Ectodermal cell (in vitro differentiated cells): ENCODE results near the gene CIDEA.

Source experiments
- H3K27ac ChIP-seq: 2 replicates; pipeline ENCODE4 v1.7.0; 2013; ENCODE audit warnings: mild to moderate bottlenecking, low read depth, low read length; ENCODE audit not compliant: insufficient read depth, poor library complexity, severe bottlenecking
- H3K27me3 ChIP-seq: 2 replicates; pipeline ENCODE4 v1.7.0; 2013; ENCODE audit warnings: mild to moderate bottlenecking, low read length; ENCODE audit not compliant: insufficient read depth, control insufficient read depth, poor library complexity, severe bottlenecking
- H3K36me3 ChIP-seq: one replicate; pipeline ENCODE4 v1.7.0; 2013; ENCODE audit warnings: low read length; ENCODE audit not compliant: control insufficient read depth, insufficient read depth
- H3K4me1 ChIP-seq: one replicate; pipeline ENCODE4 v1.7.0; 2013; ENCODE audit warnings: low read length; ENCODE audit not compliant: control insufficient read depth, insufficient read depth
- H3K4me3 ChIP-seq: 2 replicates; pipeline ENCODE4 v1.7.0; 2013; ENCODE audit warnings: low read depth, low read length, control low read depth; ENCODE audit not compliant: insufficient read depth
- H3K9me3 ChIP-seq: 2 replicates; pipeline ENCODE4 v1.7.0; 2013; ENCODE audit warnings: mild to moderate bottlenecking, low read length, moderate library complexity; ENCODE audit not compliant: control insufficient read depth
- WGBS, 2 experiments: methylation state at CpG; one replicate each; pipeline ENCODE4 v1.1.7; 2013; ENCODE audit warnings: missing lambda C conversion rate in 2 of 2; 5-methylcytosine and 5-hydroxymethylcytosine counted together

The CIDEA gene

DNA sequence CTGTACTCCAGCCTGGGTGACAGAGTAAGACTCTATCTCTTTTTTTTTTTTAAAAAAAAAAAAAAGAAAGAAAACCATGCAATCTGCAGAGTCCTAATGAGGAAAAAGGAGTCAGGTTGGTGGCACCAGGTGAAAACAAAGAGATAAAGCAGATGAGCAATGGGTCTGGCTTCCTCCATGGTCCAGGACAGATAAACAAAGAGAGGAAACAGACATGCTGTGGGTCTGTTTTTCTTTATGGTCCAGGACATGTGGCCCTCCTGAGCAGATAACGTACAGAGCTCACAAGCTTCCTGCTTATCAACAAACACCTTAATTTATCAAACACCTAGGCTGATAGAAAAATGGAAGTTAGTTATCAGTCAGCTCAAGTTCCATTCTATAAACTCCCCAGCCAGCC lies 29.5 kb downstream of the CIDEA start:
- Histone ChIP-seq H3K4me1 (peaks cover 37% of the 10 kb centered on the region), H3K9me3 (no peaks in the 10 kb centered on the region), H3K27ac (no peak overlapping the region), H3K27me3 (peaks cover 24% of the 10 kb centered on the region), H3K4me3 (no peak overlapping the region), H3K36me3 (no peaks in the 10 kb centered on the region)
- 83 to 100% methylated on average over 1 of the region's 1 CpG for WGBS, 2 experiments

DNA sequence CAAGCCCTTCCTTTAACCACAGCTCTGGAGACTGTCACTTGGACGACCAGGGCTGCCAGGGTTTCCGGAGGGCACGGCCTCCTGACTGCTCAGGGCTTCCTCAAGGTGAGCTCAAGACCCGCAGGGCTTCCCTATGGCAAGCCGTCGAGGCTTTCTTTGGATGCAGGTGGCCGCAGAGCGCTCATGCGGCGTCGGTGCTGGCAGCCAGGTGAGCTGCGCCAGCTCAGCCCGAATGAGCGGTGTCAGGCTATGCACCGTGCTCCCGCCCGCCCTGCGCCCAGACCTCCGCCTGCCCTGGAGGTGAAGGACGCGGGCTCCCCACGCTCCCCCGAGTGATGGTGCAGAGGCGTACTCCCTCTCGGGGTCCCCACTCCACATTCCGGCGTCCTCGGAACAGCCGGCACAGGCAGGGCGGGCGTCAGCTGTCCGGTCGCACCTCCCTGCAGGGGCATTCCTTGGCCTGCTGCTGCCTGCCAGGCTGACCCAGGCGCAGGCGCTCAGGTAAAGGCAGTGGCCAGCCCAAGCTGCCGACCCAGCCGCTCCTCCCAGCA lies 33.0 kb downstream of the CIDEA start:
- Histone ChIP-seq H3K4me1 (peaks cover 14% of the 10 kb centered on the region), H3K4me3 (peak overlapping the region; percentile 45), H3K27me3 (peaks cover 38% of the 10 kb centered on the region), H3K27ac (no peak overlapping the region), H3K9me3 (no peaks in the 10 kb centered on the region), H3K36me3 (no peaks in the 10 kb centered on the region)
- WGBS, 2 experiments = 37 to 45% methylated on average over 37 of the region's 37 CpGs

DNA sequence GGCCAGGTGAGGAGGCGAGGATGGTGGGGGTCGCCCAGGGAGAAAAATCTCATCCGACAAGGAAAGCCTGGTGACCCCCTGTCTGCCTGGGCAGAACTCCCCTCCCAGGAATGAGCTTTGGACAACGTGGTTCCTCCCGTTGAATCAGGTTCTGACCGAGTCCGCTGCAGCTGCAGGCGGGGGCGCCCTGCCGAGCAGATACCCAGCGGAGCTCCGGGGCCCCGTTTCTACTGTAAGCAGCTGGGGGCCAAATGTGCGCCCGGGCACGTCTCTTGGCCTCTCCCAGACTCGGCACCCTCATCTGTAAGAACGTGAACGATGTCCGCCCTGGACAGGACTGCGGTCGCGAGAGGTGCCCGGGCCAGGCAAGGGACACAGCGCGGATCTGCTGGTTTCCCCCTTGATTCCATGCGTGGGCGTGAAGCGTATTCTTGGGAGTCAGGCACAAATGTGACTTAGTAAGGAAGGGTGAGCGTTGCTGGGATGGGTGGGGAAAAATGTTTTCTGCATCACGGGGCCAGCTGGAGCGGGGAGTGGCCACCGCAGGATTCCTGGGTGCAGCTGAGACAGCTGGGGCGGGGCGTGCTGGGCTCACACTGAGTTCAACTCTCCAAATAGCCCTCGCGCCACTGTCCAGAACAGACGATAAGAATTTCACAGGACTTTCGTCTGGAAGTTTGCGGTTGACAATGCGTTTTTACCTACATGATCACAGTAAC lies 33.7 kb downstream of the CIDEA start:
- H3K27ac ChIP-seq = no peak overlapping the region
- peak overlapping the region; percentile 45 for H3K4me3 ChIP-seq
- H3K9me3 ChIP-seq = no peaks in the 10 kb centered on the region
- peaks cover 9% of the 10 kb centered on the region for H3K4me1 ChIP-seq
- 1% methylated on average over 41 of the region's 41 CpGs for WGBS, 2 experiments
- peaks cover 38% of the 10 kb centered on the region for H3K27me3 ChIP-seq
- no peaks in the 10 kb centered on the region for H3K36me3 ChIP-seq

DNA sequence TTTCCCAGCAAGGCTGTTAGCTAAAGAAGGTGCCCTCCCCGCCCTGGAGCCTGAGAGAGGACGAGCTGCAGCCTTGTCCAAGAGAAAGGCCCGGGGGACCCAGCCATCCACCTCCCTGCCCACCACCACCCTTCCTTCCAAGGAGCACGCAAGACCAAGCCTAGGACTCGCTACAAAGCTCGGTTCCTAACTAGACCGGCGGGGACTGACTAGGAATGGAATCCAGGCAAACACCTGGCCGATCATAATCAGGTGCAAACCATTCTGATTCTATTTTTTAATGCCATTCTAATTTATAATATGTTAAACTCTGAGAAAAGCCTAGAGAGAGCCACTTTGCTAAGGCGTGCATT lies 34.2 kb downstream of the CIDEA start:
- no peaks in the 10 kb centered on the region for H3K9me3 ChIP-seq
- 1 to 3% methylated on average over 10 of the region's 10 CpGs for WGBS, 2 experiments
- H3K27me3 ChIP-seq = peaks cover 38% of the 10 kb centered on the region
- H3K4me1 ChIP-seq = peaks cover 7% of the 10 kb centered on the region
- peak overlapping the region; percentile 45 for H3K4me3 ChIP-seq
- no peak overlapping the region for H3K27ac ChIP-seq
- no peaks in the 10 kb centered on the region for H3K36me3 ChIP-seq

DNA sequence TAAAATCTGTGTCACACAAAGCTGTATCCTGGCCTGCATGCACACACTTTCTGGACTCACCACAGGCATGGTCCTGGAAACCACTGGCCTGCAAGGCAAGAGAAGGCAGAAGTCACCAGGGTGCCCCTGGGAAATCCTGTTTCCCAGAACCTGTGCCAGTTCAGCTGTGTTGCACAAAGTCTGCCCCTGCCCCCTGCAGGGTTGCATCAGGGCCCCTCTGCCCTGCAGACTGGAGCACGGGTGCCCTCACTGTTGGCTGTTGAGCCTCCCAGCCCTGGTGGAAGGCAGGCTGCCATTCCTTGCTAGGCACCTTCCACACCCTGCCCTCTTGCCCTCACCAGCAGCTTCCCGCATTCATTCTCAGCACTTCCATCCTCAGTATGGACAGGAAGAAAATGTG lies 35.9 kb downstream of the CIDEA start:
- H3K4me1 ChIP-seq = peaks cover 7% of the 10 kb centered on the region
- 94 to 98% methylated on average over 2 of the region's 2 CpGs for WGBS, 2 experiments
- peaks cover 38% of the 10 kb centered on the region for H3K27me3 ChIP-seq
- H3K9me3 ChIP-seq = no peaks in the 10 kb centered on the region
- no peaks in the 10 kb centered on the region for H3K36me3 ChIP-seq
- no peak overlapping the region for H3K27ac ChIP-seq
- H3K4me3 ChIP-seq = no peak overlapping the region

DNA sequence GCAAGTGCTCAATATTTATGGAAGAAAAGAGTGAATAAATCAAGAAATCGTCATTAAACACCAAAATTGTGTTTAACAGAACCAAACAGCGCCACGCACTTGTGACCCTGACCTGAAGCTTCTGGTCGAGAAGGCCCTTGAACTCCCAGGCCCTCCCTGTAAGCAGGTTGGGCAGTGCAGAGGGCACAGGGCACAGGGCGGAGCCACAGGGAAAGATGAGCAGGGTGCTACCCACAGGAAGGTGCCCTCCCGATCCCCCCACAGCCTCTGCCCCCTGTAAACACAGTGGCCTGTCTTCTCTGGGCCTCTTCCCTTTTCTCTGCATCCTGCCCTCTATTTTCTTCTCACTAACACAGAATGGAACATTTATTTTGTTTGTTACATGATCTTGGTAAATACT lies 37.0 kb downstream of the CIDEA start:
- Histone ChIP-seq H3K4me3 (no peak overlapping the region), H3K9me3 (no peaks in the 10 kb centered on the region), H3K27ac (no peak overlapping the region), H3K36me3 (no peaks in the 10 kb centered on the region), H3K27me3 (peaks cover 38% of the 10 kb centered on the region), H3K4me1 (peaks cover 7% of the 10 kb centered on the region)
- WGBS, 2 experiments = 89 to 92% methylated on average over 6 of the region's 6 CpGs

DNA sequence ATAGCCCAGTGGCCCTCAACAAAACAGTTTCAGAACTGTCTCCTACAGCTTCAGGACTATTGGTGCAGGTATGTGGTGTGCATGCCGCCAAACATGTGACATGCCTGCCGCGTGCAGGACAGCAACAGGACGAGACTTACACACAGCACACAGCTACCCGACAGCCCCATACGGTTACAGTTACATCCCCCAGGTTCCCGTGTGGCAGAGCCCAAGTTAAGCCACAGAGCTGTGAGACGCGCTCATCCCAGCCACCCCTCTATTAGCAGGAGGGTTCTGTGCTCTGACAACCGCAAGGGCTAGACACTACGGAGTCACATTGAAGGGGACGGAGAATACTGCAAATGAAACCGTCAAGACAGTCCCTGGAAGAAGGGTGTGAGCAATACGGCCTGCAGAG lies 37.5 kb downstream of the CIDEA start:
- Histone ChIP-seq H3K9me3 (no peaks in the 10 kb centered on the region), H3K4me3 (no peak overlapping the region), H3K4me1 (peaks cover 7% of the 10 kb centered on the region), H3K27me3 (peaks cover 34% of the 10 kb centered on the region), H3K27ac (no peak overlapping the region), H3K36me3 (no peaks in the 10 kb centered on the region)
- WGBS, 2 experiments = 91% methylated on average over 14 of the region's 14 CpGs

DNA sequence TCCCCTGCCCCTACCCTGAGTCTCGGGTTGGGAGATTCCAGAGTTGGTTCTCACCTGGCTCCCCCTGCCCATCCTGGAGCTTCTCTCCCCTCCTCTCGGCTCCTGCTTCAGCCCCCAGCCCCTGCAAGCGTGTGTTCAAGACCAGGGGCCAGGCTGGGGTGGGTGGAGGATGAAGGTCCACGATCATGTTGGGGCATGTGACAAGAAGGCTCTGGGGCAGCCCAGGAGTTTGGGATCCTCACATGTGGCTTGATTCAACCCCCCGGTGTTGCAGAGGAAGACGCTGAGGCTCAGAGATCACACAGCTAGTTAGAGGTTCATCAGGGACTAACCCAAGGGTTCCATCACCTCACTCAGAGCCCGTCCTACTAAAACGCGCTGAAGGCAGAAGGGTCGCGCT lies 39.7 kb downstream of the CIDEA start:
- Histone ChIP-seq H3K27ac (no peak overlapping the region), H3K9me3 (no peaks in the 10 kb centered on the region), H3K27me3 (peaks cover 12% of the 10 kb centered on the region), H3K4me3 (no peak overlapping the region), H3K36me3 (no peaks in the 10 kb centered on the region), H3K4me1 (peaks cover 1% of the 10 kb centered on the region)
- WGBS, 2 experiments = 80 to 83% methylated on average over 11 of the region's 11 CpGs

DNA sequence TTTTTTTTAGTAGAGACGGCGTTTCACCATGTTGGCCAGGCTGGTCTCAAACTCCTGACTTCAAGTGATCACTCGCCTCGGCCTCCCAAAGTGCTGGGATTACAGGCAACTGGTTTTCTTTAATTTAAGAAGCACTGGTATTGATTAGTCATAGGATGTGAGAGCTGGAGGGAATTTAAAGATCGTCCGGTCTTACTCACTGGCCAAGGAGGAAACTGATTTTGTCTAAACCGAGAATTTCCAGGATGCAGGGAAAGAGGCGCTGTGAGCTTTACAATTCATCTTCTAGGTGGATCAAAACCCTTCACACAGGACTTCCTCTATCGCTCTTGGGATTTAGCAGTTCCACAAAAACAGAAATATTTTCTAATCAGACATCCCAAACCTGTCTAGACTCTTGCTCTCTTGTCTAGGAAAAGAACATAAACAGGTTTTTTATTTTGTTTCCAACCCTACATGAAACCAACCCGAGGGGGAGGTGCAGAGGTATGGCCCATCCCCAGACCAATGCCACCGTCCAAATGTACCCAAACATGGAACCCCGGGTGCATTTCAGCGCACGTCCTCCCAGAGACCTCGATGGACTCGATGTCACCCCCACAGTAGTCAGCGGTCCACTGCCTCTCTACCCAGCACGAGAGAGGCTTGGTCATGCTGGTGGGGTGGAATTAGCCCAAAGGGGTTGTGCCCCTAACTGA lies 41.4 kb downstream of the CIDEA start:
- Histone ChIP-seq H3K27me3 (no peaks in the 10 kb centered on the region), H3K9me3 (no peaks in the 10 kb centered on the region), H3K4me1 (no peaks in the 10 kb centered on the region), H3K4me3 (no peak overlapping the region), H3K36me3 (no peaks in the 10 kb centered on the region), H3K27ac (no peak overlapping the region)
- 96% methylated on average over 18 of the region's 18 CpGs for WGBS, 2 experiments

DNA sequence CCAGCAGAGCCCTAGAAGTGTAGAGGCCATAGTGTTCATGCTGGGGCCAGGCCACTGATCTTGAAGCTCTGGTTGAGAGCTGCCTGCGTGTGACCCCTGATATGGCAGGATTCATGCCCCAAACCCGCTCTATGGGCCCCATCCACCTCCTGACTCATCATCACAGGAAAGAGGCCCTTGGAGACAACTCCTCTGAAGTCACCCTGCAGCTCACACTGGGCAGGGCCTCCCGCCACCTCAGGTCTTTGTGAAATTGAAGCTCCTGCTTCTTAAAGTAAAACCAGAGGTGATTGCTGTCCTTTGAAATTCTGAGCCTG lies 41.9 kb downstream of the CIDEA start:
- Histone ChIP-seq H3K4me3 (no peak overlapping the region), H3K9me3 (no peaks in the 10 kb centered on the region), H3K27ac (no peak overlapping the region), H3K27me3 (no peaks in the 10 kb centered on the region), H3K36me3 (no peaks in the 10 kb centered on the region), H3K4me1 (no peaks in the 10 kb centered on the region)
- whole genome bisulfite sequencing, 2 experiments = 89 to 92% methylated on average over 3 of the region's 3 CpGs
